Ishikawa (cell line): ENCODE measurements around the gene MORC3.

Experiments used
- CEBPB ChIP-seq: IDR thresholded peaks from 2 replicates; pipeline ENCODE4 v1.6.1; 2012
- CREB1 ChIP-seq: IDR thresholded peaks from 2 replicates; pipeline ENCODE4 v1.6.1; 2012; ENCODE audit warnings: low read depth
- EGR1 ChIP-seq: IDR thresholded peaks from 2 replicates; pipeline ENCODE4 v1.6.1; 2012
- EP300 ChIP-seq: IDR thresholded peaks from 2 replicates; pipeline ENCODE4 v1.6.1; 2012; ENCODE audit warnings: borderline replicate concordance
- FOXM1 ChIP-seq: IDR thresholded peaks from 2 replicates; pipeline ENCODE4 v1.6.1; 2012; ENCODE audit warnings: low read depth, borderline replicate concordance
- MAX ChIP-seq: IDR thresholded peaks from 2 replicates; pipeline ENCODE4 v1.6.1; 2012
- NFIC ChIP-seq: IDR thresholded peaks from 2 replicates; pipeline ENCODE4 v1.6.1; 2012
- RAD21 ChIP-seq: IDR thresholded peaks from 2 replicates; pipeline ENCODE4 v1.6.1; 2012; ENCODE audit warnings: low read depth
- REST ChIP-seq: IDR thresholded peaks from 2 replicates; pipeline ENCODE4 v1.6.1; 2012; ENCODE audit warnings: low read depth, mild to moderate bottlenecking
- TAF1 ChIP-seq: IDR thresholded peaks from 2 replicates; pipeline ENCODE4 v1.6.1; 2012; ENCODE audit warnings: low read depth, mild to moderate bottlenecking
- TCF12 ChIP-seq: IDR thresholded peaks from 2 replicates; pipeline ENCODE4 v1.6.1; 2012; ENCODE audit warnings: low read depth
- TEAD4 ChIP-seq: IDR thresholded peaks from 2 replicates; pipeline ENCODE4 v1.6.1; 2012
- USF1 ChIP-seq: IDR thresholded peaks from 2 replicates; pipeline ENCODE4 v1.6.1; 2012
- YY1 ChIP-seq: IDR thresholded peaks from 2 replicates; pipeline ENCODE4 v1.6.1; 2012; ENCODE audit warnings: low read depth
- ZBTB7A ChIP-seq: IDR thresholded peaks from 2 replicates; pipeline ENCODE4 v1.6.1; 2012; ENCODE audit warnings: low read depth

The MORC3 gene

GRCh38 chr21:36411301-36411700 lies 91.3 kb downstream of the MORC3 start:
- TF ChIP-seq ZBTB7A (no peak), TAF1 (no peak)

GRCh38 chr21:36412916-36413315 lies 92.9 kb downstream of the MORC3 start:
- no peak for TF ChIP-seq REST
- TF ChIP-seq RAD21, result no peak
- TF ChIP-seq CREB1, result no peak
- no peak for TF ChIP-seq USF1
- no peak for TF ChIP-seq FOXM1

- TF ChIP-seq TEAD4, result no peak
Measured at GRCh38 chr21:36415375-36415774, 95.4 kb downstream of the MORC3 start.

GRCh38 chr21:36419241-36419640 lies 99.2 kb downstream of the MORC3 start:
- TF ChIP-seq ZBTB7A (no peak), NFIC (no peak), CEBPB (no peak), MAX (no peak), TEAD4 (no peak), EP300 (no peak), TAF1 (no peak), EGR1 (no peak), RAD21 (no peak), TCF12 (no peak), CREB1 (no peak), YY1 (no peak), USF1 (no peak), FOXM1 (no peak), REST (no peak)

- TF ChIP-seq TEAD4 (no peak), YY1 (no peak), RAD21 (peak; percentile 84), TCF12 (no peak), USF1 (no peak), ZBTB7A (no peak), CREB1 (no peak)
Measured at GRCh38 chr21:36419996-36420395, 100.0 kb downstream of the MORC3 start.

- no peak for TF ChIP-seq YY1
- TF ChIP-seq USF1, result no peak
- no peak for TF ChIP-seq TEAD4
- no peak for TF ChIP-seq CEBPB
- TF ChIP-seq CREB1, result no peak
Measured at GRCh38 chr21:36420571-36421339, 100.8 kb downstream of the MORC3 start.
